Psoas muscle (tissue), 8 donors: ENCODE results near the gene SOX1. TPM values are rescaled to one million over a fixed set of nuclear protein-coding genes. Genes with fewer than 3 reads are reported as not detected.

Experiments used
- ATAC-seq, 4 donors: fragments of 200-7000 bp; cut with Tn5 transposase; one replicate each; pipeline ENCODE4 v1.9.1; 2020; ENCODE audit warnings: moderate library complexity in 3 of 4, mild to moderate bottlenecking in 2 of 4
- DNase-seq, 2 donors: peaks; one replicate each; pipeline ENCODE4 v3.0.0-alpha.2; 2020
- H3K27ac ChIP-seq: fragments of 200-600 bp; one replicate; pipeline ENCODE4 v1.8.0; 2022
- H3K27me3 ChIP-seq, 3 donors: fragments of 200-600 bp in 1 of 3; one replicate each; pipeline versions ENCODE4 v1.6.1 to v1.8.0; 2013 to 2022; ENCODE audit warnings: low read length in 2 of 3, mild to moderate bottlenecking in 2 of 3, moderate library complexity in 1 of 3; ENCODE audit not compliant: insufficient read depth in 3 of 3
- H3K36me3 ChIP-seq, 2 donors: fragments of 200-600 bp in 1 of 2; one replicate each; pipeline versions ENCODE4 v1.6.1 to v1.8.0; 2013 to 2022; ENCODE audit warnings: low read depth in 1 of 2, mild to moderate bottlenecking in 1 of 2, moderate library complexity in 1 of 2; ENCODE audit not compliant: insufficient read depth in 1 of 2
- H3K4me1 ChIP-seq: fragments of 200-600 bp; one replicate; pipeline ENCODE4 v1.8.0; 2022
- H3K4me3 ChIP-seq: fragments of 200-600 bp; one replicate; pipeline ENCODE4 v1.8.0; 2022; ENCODE audit warnings: mild to moderate bottlenecking
- H3K9me3 ChIP-seq: fragments of 200-600 bp; one replicate; pipeline ENCODE4 v1.8.0; 2022
- WGBS, 3 donors: extraction: QIAGEN DNeasy Blood & Tissue Kit; methylation state at CpG; one replicate each; pipeline versions ENCODE4 v1.1.6 to v1.1.7; 2013; 5-methylcytosine and 5-hydroxymethylcytosine counted together
- intact Hi-C, 2 donors: fragments of 100-400 bp; cut with DNase I; formaldehyde crosslinking; loops; one replicate each; pipeline versions ENCODE4 v1.11.0 to v1.14.2; 2022
- polyA plus RNA-seq, 3 donors: library from polyadenylated mRNA; stranded (reverse); fragments of 200-250 nt; gene quantifications; one replicate each; pipeline ENCODE4 v1.2.3, GENCODE V29; 2013
- total RNA-seq, 4 donors: library from RNA; stranded (reverse); fragmentation: NEBNext Ultra II Directional in 2 of 4; extraction: Animal tissue kit (Norgen Biotek cat#: 25700) in 2 of 4; gene quantifications; one replicate each; pipeline versions ENCODE4 v1.2.1 to v1.2.4, GENCODE V29; 2021 to 2023
- TF ChIP-seq, protein P1 (sequence below): fragments of 200-600 bp; IDR thresholded peaks from one replicate; pipeline ENCODE4 v1.8.0; 2022; ENCODE audit warnings: antibody characterized with exemption
- donor health status: healthy with polysubstance abuse.
- donor health status: DM: no; HTN: no; CAD: no; lungs with moderate emphysema.
- donor health status: Bipolar disorder and iron deficiency.
- donor health status: healthy.
- donor health status: DM: yes; HTN: yes; CAD: no.
- donor health status: DM: no; HTN: no; CAD: no.
- donor health status: DM: no; HTN: no; CAD: no.
- donor health status: DM: yes; HTN: yes; CAD: no.

Gene SOX1
- total and polyA plus RNA-seq, 7 donors, result not detected

- TF ChIP-seq, protein P1, sequence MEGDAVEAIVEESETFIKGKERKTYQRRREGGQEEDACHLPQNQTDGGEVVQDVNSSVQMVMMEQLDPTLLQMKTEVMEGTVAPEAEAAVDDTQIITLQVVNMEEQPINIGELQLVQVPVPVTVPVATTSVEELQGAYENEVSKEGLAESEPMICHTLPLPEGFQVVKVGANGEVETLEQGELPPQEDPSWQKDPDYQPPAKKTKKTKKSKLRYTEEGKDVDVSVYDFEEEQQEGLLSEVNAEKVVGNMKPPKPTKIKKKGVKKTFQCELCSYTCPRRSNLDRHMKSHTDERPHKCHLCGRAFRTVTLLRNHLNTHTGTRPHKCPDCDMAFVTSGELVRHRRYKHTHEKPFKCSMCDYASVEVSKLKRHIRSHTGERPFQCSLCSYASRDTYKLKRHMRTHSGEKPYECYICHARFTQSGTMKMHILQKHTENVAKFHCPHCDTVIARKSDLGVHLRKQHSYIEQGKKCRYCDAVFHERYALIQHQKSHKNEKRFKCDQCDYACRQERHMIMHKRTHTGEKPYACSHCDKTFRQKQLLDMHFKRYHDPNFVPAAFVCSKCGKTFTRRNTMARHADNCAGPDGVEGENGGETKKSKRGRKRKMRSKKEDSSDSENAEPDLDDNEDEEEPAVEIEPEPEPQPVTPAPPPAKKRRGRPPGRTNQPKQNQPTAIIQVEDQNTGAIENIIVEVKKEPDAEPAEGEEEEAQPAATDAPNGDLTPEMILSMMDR, result no peak
Measured at GRCh38 chr13:112098699-112099098, 31.8 kb downstream of the SOX1 start.

GRCh38 chr13:112101360-112101930 lies 34.5 kb downstream of the SOX1 start:
- TF ChIP-seq, protein P1, result no peak
- Histone ChIP-seq H3K4me1 (no peaks in the 10 kb centered on the region), H3K36me3 (no peaks in the 10 kb centered on the region), H3K27ac (no peak overlapping the region), H3K27me3 (peaks cover 12 to 70% (median 22%) of the 10 kb centered on the region in 3 donors), H3K4me3 (no peak overlapping the region), H3K9me3 (no peaks in the 10 kb centered on the region)
- 37 to 44% (median 43%) methylated on average over 11 of the region's 11 CpGs for WGBS, 3 donors
- no peak for DNase-seq
- no peak for ATAC-seq
- intact Hi-C loops, result no loop called here

More at GRCh38 chr13:112098699-112099098, 31.8 kb downstream of the SOX1 start:
- 67 to 70% (median 70%) methylated on average over 9 of the region's 9 CpGs for WGBS, 3 donors
- Histone ChIP-seq H3K27me3 (peaks cover 5 to 54% (median 13%) of the 10 kb centered on the region in 3 donors), H3K36me3 (no peaks in the 10 kb centered on the region), H3K4me3 (no peak overlapping the region), H3K4me1 (no peaks in the 10 kb centered on the region), H3K9me3 (no peaks in the 10 kb centered on the region), H3K27ac (no peak overlapping the region)
- ATAC-seq (no peak), DNase-seq (no peak)
- intact Hi-C loops, result no loop called here

- no peak overlapping the region for H3K27ac ChIP-seq
- ATAC-seq (no peak), DNase-seq (no peak)
- no peak overlapping the region for H3K4me3 ChIP-seq
- no peaks in the 10 kb centered on the region for H3K36me3 ChIP-seq
- peaks cover 10 to 70% (median 22%) of the 10 kb centered on the region in 3 donors for H3K27me3 ChIP-seq
- H3K9me3 ChIP-seq, result no peaks in the 10 kb centered on the region
- H3K4me1 ChIP-seq, result no peaks in the 10 kb centered on the region
- TF ChIP-seq, protein P1, result no peak
- intact Hi-C loops, result no loop called here
- 24 to 34% (median 30%) methylated on average over 7 of the region's 7 CpGs for WGBS, 3 donors
Measured at GRCh38 chr13:112102243-112102642, 35.3 kb downstream of the SOX1 start.

GRCh38 chr13:112103260-112103838 lies 36.4 kb downstream of the SOX1 start:
- Histone ChIP-seq H3K27me3 (peaks cover 10 to 76% (median 24%) of the 10 kb centered on the region in 3 donors), H3K9me3 (no peaks in the 10 kb centered on the region), H3K36me3 (no peaks in the 10 kb centered on the region), H3K4me1 (no peaks in the 10 kb centered on the region), H3K4me3 (no peak overlapping the region), H3K27ac (no peak overlapping the region)
- WGBS, 3 donors, result 28 to 37% (median 32%) methylated on average over 17 to 19 of the region's 19 CpGs
- DNase-seq (no peak), ATAC-seq (no peak)
- intact Hi-C loops, result no loop called here
- TF ChIP-seq, protein P1, result no peak
